VCaP (cell line): ENCODE measurements around the gene ALKBH5.

ENCODE experiments used
- H3K27ac ChIP-seq: fragments of 450-650 bp; 2 replicates; pipeline ENCODE4 v1.5.1; 2017
- TF ChIP-seq, protein P1 (sequence below): fragments of 450-650 bp; conservative IDR thresholded peaks from 2 replicates; pipeline ENCODE4 v1.5.1; 2017; ENCODE audit warnings: mild to moderate bottlenecking, moderate library complexity

The ALKBH5 gene

GRCh38 chr17:18253187-18253884 lies 69.7 kb downstream of the ALKBH5 start:
- TF ChIP-seq, protein P1, sequence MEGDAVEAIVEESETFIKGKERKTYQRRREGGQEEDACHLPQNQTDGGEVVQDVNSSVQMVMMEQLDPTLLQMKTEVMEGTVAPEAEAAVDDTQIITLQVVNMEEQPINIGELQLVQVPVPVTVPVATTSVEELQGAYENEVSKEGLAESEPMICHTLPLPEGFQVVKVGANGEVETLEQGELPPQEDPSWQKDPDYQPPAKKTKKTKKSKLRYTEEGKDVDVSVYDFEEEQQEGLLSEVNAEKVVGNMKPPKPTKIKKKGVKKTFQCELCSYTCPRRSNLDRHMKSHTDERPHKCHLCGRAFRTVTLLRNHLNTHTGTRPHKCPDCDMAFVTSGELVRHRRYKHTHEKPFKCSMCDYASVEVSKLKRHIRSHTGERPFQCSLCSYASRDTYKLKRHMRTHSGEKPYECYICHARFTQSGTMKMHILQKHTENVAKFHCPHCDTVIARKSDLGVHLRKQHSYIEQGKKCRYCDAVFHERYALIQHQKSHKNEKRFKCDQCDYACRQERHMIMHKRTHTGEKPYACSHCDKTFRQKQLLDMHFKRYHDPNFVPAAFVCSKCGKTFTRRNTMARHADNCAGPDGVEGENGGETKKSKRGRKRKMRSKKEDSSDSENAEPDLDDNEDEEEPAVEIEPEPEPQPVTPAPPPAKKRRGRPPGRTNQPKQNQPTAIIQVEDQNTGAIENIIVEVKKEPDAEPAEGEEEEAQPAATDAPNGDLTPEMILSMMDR: no peak
- H3K27ac ChIP-seq: no peak overlapping the region

GRCh38 chr17:18253947-18254821 lies 70.6 kb downstream of the ALKBH5 start:
- no peak overlapping the region for H3K27ac ChIP-seq
- TF ChIP-seq, protein P1: no peak

DNA sequence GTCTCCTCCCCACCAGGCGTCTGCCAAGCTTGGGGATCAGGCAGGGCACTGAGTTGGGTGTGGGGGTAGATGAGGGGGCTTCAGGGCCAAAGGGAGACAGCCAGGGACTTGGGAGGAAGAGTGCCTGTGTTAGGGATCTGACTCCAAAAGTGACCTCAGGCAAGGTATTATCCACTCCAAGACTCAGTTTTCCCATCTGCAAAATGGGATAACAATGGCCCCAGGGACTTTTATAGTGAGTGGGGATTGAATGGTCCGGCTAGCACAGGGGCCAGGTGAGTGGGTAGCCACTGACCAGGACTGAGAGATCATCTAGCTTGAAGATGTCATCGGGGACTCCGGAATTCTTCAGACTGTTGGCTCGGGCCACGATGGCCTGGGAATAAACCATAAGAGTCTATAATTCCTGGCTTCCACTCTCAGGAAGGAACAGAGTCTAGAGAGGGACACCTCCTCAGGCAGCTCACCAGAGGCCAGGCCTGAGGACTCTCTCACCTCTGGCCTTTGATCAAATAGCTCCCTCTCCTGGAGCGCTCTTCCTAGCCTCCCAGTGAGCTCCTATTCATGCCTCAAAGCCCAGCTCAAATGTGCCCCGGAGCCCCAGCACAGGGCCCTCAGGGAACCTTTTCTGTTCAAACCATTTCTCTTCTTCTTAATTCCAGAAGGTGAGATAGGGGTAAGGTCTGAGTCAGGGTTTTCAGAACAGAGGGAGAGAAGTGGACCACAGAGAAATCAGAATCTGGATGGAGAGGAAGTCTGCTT lies 71.4 kb downstream of the ALKBH5 start:
- TF ChIP-seq, protein P1: no peak
- H3K27ac ChIP-seq: no peak overlapping the region

- TF ChIP-seq, protein P1: no peak
- H3K27ac ChIP-seq: peak overlapping the region; percentile 91
Observed at GRCh38 chr17:18256351-18256750, 72.7 kb downstream of the ALKBH5 start.

DNA sequence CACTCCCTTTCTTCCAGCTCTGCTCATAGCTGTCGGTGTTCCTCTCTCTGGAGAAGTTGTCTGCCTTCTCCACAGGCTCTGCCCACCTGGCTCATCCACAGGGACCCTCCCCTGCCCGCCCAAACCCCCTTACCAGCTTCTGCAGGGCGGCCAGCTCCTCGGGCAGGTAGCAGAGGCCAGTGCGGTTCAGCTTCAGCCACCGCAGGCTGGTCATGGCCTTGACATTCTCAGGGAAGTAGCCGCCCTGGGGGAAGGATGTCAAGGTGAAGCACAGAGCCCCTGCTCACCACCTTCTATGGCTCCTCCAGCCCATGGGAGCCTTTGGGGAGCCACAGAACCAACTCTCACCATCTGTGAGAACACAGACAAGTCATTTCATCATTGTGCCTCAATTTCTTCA lies 73.1 kb downstream of the ALKBH5 start:
- peak overlapping the region; percentile 91 for H3K27ac ChIP-seq
- TF ChIP-seq, protein P1: no peak

DNA sequence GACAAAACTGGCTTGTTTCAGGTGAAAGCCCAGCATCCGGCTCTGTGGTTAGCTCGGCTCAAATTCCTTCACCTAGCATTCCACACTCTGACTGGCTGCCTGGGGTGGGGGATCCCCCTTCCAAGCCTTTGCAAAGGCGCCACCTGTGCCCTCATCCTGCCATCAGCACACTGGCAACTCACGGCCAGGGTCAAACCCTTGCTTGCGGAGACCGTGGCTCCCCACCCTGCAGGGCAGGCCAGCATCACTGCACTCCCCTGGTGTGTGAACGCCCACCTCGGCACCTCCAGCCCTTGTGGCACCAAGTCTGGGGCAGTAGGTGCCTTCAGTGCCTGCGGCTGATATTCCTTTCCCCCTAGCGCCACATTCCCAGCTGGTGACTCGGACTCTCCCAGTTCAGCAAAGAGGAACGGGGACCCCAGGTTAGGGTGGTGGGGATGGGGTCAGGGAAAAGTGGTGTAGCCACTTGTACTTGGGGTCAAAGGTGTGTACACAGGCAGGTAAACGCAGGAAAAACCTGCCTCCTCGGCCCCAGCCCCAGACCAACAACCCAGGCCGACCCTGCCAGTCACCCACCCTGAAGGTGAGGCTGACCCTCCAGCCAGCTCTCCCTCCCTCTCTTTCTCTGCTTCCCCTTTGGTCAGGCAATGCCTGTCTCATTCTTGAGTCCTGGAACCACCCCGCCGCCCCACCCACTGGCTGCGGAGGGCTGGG lies 73.8 kb downstream of the ALKBH5 start:
- H3K27ac ChIP-seq: peak overlapping the region; percentile 91
- TF ChIP-seq, protein P1: no peak
